ENCODE results near the gene ST7. TPM values are rescaled to one million over a fixed set of nuclear protein-coding genes. Genes with fewer than 3 reads are reported as not detected.

ST7 gene
- total and polyA plus RNA-seq, 2 donors (not counting 1 experiment from before 2014, with no cell fraction given): 20.0 to 28.6 TPM

DNA sequence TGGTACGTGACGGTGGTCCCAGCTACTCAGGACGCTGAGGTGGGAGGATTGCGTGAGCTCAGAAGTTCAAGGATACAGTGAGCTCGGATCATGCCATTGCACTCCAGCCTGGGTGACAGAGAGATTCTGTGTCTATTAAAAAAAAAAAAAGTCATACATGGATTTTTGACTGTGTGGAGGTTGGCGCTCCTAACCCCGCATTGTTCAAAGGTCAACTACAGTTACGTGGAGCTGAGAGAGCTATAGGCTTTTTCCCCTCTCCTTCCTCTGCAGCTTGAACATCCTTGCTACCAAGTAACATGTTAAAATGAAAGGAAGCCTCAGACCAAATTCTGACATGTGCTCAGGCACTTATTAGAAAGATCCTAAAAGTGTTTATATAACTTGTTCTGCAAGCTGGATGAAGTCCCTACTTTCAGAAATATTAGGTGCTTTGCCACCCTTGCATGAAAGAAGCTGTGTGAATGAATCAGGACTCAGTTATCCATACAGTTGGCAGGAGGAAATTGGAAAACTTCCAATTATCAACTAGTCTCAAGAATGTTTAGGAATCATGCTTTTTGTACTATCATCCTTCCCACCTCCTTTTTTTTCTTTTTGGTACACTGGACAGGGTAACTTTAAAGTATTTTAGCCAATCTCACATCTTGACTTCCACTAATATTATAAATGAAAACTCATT, 12.5 kb upstream of the ST7 start:
- no peak for TF ChIP-seq EZH2 (IDR thresholded peaks at IDR 0.05; ENCODE audit: low read length, missing control alignments)
- TF ChIP-seq, protein P1, sequence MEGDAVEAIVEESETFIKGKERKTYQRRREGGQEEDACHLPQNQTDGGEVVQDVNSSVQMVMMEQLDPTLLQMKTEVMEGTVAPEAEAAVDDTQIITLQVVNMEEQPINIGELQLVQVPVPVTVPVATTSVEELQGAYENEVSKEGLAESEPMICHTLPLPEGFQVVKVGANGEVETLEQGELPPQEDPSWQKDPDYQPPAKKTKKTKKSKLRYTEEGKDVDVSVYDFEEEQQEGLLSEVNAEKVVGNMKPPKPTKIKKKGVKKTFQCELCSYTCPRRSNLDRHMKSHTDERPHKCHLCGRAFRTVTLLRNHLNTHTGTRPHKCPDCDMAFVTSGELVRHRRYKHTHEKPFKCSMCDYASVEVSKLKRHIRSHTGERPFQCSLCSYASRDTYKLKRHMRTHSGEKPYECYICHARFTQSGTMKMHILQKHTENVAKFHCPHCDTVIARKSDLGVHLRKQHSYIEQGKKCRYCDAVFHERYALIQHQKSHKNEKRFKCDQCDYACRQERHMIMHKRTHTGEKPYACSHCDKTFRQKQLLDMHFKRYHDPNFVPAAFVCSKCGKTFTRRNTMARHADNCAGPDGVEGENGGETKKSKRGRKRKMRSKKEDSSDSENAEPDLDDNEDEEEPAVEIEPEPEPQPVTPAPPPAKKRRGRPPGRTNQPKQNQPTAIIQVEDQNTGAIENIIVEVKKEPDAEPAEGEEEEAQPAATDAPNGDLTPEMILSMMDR (conservative IDR thresholded peaks at IDR 0.05 in 1 of 2, IDR thresholded peaks at IDR 0.05 in 1 of 2; ENCODE audit: low read depth in 1 of 2, low read length in 2 of 2): no peak
- Histone ChIP-seq H4K20me1 (ENCODE audit: control insufficient read depth, extremely low read depth, insufficient read depth, low read length) (no peaks in the 10 kb centered on the region), H3K79me2 (ENCODE audit: control insufficient read depth, insufficient read depth, low read length) (no peaks in the 10 kb centered on the region), H2AFZ (ENCODE audit: low read length) (no peak overlapping the region), H3K4me2 (ENCODE audit: extremely low read depth, insufficient read depth, low read length) (no peak overlapping the region), H3K9ac (ENCODE audit: insufficient read depth, low read length) (no peak overlapping the region), H3K27ac (ENCODE audit: insufficient read depth, low read length) (no peak overlapping the region), H3K9me3 (ENCODE audit: control insufficient read depth, insufficient read depth, low read depth, low read length) (no peaks in the 10 kb centered on the region), H3K27me3 (ENCODE audit: control insufficient read depth, insufficient read depth, low read length) (no peaks in the 10 kb centered on the region), H3K4me1 (ENCODE audit: control insufficient read depth, extremely low read depth, insufficient read depth, low read length) (no peaks in the 10 kb centered on the region), H3K36me3 (ENCODE audit: control insufficient read depth, insufficient read depth, low read length) (no peaks in the 10 kb centered on the region), H3K4me3 (replicated peaks in 1 of 4; ENCODE audit: control extremely low read depth in 1 of 4, insufficient read depth in 1 of 4, low read depth in 3 of 4, low read length in 4 of 4) (no peak overlapping the region)
- no peak for DNase-seq (ENCODE audit: low read depth in 2 of 2)

DNA sequence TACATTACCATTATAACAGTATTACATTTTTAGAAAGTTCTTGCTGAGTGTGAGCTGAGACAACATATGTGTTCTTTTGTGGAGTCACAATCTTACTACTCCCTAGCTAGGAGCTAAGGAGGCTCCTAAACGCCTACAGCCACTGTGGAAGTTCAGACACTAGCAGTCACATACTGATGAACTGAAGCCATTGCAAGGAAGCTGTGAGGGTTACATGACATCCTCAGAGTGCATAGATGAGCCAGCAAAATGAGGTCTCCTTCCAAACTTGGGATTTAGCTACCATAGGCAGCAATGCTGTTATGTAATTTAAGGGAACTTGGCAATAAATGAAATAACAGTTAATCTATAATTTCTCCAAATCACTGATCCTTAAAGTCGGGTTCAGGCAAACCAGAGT, 10.8 kb upstream of the ST7 start:
- no peaks in the 10 kb centered on the region for H3K79me2 ChIP-seq (ENCODE audit: control insufficient read depth, insufficient read depth, low read length)
- no peak overlapping the region for H3K27ac ChIP-seq (ENCODE audit: insufficient read depth, low read length)
- no peaks in the 10 kb centered on the region for H4K20me1 ChIP-seq (ENCODE audit: control insufficient read depth, extremely low read depth, insufficient read depth, low read length)
- no peak overlapping the region for H2AFZ ChIP-seq (ENCODE audit: low read length)
- H3K9me3 ChIP-seq (ENCODE audit: control insufficient read depth, insufficient read depth, low read depth, low read length): no peaks in the 10 kb centered on the region
- H3K36me3 ChIP-seq (ENCODE audit: control insufficient read depth, insufficient read depth, low read length): no peaks in the 10 kb centered on the region
- no peak for DNase-seq (ENCODE audit: low read depth in 2 of 2)
- H3K4me1 ChIP-seq (ENCODE audit: control insufficient read depth, extremely low read depth, insufficient read depth, low read length): no peaks in the 10 kb centered on the region
- TF ChIP-seq EZH2 (IDR thresholded peaks at IDR 0.05; ENCODE audit: low read length, missing control alignments): no peak
- TF ChIP-seq, protein P1 (conservative IDR thresholded peaks at IDR 0.05 in 1 of 2, IDR thresholded peaks at IDR 0.05 in 1 of 2; ENCODE audit: low read depth in 1 of 2, low read length in 2 of 2): no peak
- no peak overlapping the region for H3K4me3 ChIP-seq (replicated peaks in 1 of 4; ENCODE audit: control extremely low read depth in 1 of 4, insufficient read depth in 1 of 4, low read depth in 3 of 4, low read length in 4 of 4)
- no peaks in the 10 kb centered on the region for H3K27me3 ChIP-seq (ENCODE audit: control insufficient read depth, insufficient read depth, low read length)
- H3K4me2 ChIP-seq (ENCODE audit: extremely low read depth, insufficient read depth, low read length): no peak overlapping the region
- H3K9ac ChIP-seq (ENCODE audit: insufficient read depth, low read length): no peak overlapping the region

DNA sequence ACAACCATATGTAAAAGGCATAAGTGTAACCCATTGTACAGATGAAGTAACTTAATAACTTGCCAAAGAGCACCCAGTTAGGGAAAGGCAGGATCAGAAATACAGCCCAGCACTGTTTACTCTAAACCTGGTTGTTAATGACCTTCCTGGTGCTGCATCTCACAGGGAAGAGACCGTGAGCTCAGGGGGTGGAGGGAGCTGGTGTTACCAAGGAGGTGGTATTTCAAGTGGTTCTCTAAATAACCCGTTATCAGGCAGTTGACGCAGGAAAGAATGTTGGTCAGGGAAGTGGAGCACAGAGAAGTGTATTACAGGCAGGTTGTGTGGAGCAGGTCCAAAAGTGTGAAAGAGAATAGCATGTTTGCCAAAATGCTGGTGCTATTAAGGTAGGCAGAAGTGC, 4.4 kb upstream of the ST7 start:
- Histone ChIP-seq H2AFZ (ENCODE audit: low read length) (no peak overlapping the region), H3K4me1 (ENCODE audit: control insufficient read depth, extremely low read depth, insufficient read depth, low read length) (no peaks in the 10 kb centered on the region), H3K9me3 (ENCODE audit: control insufficient read depth, insufficient read depth, low read depth, low read length) (no peaks in the 10 kb centered on the region), H3K9ac (ENCODE audit: insufficient read depth, low read length) (no peak overlapping the region), H4K20me1 (ENCODE audit: control insufficient read depth, extremely low read depth, insufficient read depth, low read length) (no peaks in the 10 kb centered on the region), H3K79me2 (ENCODE audit: control insufficient read depth, insufficient read depth, low read length) (no peaks in the 10 kb centered on the region), H3K4me2 (ENCODE audit: extremely low read depth, insufficient read depth, low read length) (no peak overlapping the region), H3K27me3 (ENCODE audit: control insufficient read depth, insufficient read depth, low read length) (no peaks in the 10 kb centered on the region), H3K4me3 (replicated peaks in 1 of 4; ENCODE audit: control extremely low read depth in 1 of 4, insufficient read depth in 1 of 4, low read depth in 3 of 4, low read length in 4 of 4) (no peak overlapping the region), H3K36me3 (ENCODE audit: control insufficient read depth, insufficient read depth, low read length) (no peaks in the 10 kb centered on the region), H3K27ac (ENCODE audit: insufficient read depth, low read length) (no peak overlapping the region)
- peak in 1 of 2 donors; percentile 49 for DNase-seq (ENCODE audit: low read depth in 2 of 2)
- TF ChIP-seq, protein P1 (conservative IDR thresholded peaks at IDR 0.05 in 1 of 2, IDR thresholded peaks at IDR 0.05 in 1 of 2; ENCODE audit: low read depth in 1 of 2, low read length in 2 of 2): no peak
- no peak for TF ChIP-seq EZH2 (IDR thresholded peaks at IDR 0.05; ENCODE audit: low read length, missing control alignments)

Measured in fibroblast of lung (primary cell).